ENCODE measurements around the gene DNAJC5.

DNAJC5 gene

DNA sequence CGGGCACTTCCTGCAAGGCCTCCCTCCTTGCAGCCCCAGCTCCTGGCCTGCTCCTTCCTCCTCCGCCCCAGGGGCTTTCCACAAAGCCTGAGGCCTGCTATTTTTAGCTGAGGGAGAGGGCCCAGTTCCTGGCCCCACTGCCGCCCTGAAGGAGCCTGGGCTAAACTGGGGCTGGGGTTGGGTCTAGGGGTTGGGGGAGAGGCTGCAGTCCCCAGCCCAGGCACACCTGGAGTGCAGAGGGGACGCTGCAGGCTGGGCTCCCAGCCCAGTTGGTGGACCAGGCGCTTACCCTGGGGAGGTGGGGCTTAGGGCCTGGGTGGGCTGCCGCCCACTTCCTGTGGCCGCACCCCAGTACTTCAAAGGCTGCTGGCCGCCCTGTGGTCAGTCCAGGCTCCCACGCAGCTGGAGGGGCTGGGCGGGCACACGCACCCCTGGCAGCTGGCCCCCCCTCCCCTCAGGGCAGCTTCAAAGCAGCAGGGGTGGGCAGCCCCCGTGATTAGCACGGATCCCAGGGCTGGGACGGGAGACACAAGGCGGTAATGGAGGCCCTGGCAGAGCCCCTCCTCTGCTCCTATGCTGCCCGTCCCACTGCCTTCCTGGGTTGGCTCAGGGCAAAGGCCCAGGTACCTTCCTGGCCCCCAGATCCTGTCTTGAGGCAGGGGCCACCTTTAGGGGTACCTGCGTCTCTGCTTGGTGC, 40.7 kb upstream of the DNAJC5 start:
- TF ChIP-seq YY1 (IDR thresholded peaks at IDR 0.05; ENCODE audit: insufficient read depth, insufficient read length) (no peak), SUZ12 (IDR thresholded peaks at IDR 0.05; ENCODE audit: extremely low read depth, insufficient read depth, insufficient read length) (no peak), ZNF274 (IDR thresholded peaks at IDR 0.05; ENCODE audit: low read depth, low read length) (no peak)
- H3K9ac ChIP-seq (ENCODE audit: insufficient read length, low read depth): peak overlapping the region; percentile 82
- peak overlapping the region; percentile 39 for H3K4me3 ChIP-seq (ENCODE audit: insufficient read length, low read depth)
- peaks cover under 1% of the 10 kb centered on the region for H3K36me3 ChIP-seq (ENCODE audit: insufficient read depth, insufficient read length, low read length)
- H3K4me1 ChIP-seq (ENCODE audit: insufficient read depth, insufficient read length): peaks cover 46% of the 10 kb centered on the region
- no peaks in the 10 kb centered on the region for H3K9me3 ChIP-seq (ENCODE audit: insufficient read depth, low read length)
- no peak for DNase-seq (ENCODE audit: low read depth, low spot score)
- H3K27me3 ChIP-seq (ENCODE audit: insufficient read depth, insufficient read length): no peaks in the 10 kb centered on the region

DNA sequence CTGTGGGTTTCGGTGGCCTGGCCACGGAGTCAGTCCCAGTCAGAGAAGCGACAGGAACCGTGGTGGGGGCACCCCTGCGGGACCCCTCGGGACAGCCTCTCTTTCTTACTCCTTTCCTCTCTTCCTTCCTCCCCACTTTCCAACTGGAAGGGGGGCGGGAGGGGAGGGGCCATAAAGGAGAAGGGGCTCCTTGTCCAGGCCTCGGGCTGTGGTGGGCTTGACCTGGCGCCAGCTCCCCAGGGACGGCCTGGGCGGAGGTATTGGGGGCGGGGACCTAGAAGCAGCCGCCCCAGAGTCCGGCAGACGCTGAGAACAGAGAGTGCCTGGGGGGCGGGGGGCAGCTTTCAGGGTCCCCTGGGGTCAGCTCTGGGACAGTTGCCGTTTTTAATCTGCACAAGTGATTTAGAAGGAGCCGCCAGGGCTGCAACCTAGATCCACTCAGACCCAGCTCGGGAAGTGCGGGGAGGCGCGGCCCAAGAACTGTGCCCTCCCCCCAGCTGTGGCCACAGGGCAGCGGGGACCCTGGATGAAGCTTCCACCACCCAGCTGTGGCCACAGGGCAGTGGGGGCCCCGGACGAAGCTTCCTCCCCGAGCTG, 40.1 kb upstream of the DNAJC5 start:
- H3K9me3 ChIP-seq (ENCODE audit: insufficient read depth, low read length): no peaks in the 10 kb centered on the region
- DNase-seq (ENCODE audit: low read depth, low spot score): no peak
- no peak for TF ChIP-seq ZNF274 (IDR thresholded peaks at IDR 0.05; ENCODE audit: low read depth, low read length)
- H3K4me1 ChIP-seq (ENCODE audit: insufficient read depth, insufficient read length): peaks cover 50% of the 10 kb centered on the region
- H3K9ac ChIP-seq (ENCODE audit: insufficient read length, low read depth): peak overlapping the region; percentile 82
- peaks cover 4% of the 10 kb centered on the region for H3K36me3 ChIP-seq (ENCODE audit: insufficient read depth, insufficient read length, low read length)
- peak overlapping the region; percentile 39 for H3K4me3 ChIP-seq (ENCODE audit: insufficient read length, low read depth)
- no peaks in the 10 kb centered on the region for H3K27me3 ChIP-seq (ENCODE audit: insufficient read depth, insufficient read length)

DNA sequence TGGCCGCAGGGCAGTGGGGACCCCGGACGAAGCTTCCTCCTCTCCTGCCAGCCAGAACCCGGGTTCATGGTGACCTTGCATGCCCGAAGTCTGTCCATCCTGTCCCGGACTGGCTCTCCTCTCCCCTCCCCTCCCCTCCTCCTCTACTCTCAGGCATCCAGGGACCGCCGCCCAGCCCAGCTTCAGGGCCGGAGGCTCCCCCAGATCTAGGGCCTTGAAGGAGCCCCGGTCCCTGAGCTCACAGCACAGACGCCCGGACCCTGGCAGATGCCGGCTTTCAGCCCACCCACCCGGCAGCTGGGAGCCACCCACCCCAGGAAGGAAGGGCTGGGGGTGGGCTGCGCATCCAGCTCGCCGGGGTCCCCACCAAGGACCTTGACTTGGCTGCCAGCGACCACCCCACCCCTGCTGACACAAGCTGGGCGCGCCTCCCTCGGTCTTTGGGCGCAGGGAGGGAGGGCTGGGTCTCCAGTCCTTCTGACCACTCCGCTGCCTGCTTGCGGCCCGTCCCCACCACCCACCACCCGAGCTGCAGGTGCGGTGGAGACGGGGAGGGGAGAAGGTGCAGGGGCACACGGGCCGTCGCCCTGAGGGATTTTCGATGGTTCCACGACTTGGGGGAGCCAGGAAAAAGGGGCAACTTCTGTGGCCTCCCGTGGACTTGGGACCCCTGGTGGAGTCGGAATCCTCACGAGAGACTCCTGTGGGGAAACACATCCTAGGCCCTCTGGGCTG, 39.4 kb upstream of the DNAJC5 start:
- H3K9me3 ChIP-seq (ENCODE audit: insufficient read depth, low read length): no peaks in the 10 kb centered on the region
- DNase-seq (ENCODE audit: low read depth, low spot score): no peak
- H3K9ac ChIP-seq (ENCODE audit: insufficient read length, low read depth): peak overlapping the region; percentile 82
- TF ChIP-seq YY1 (IDR thresholded peaks at IDR 0.05; ENCODE audit: insufficient read depth, insufficient read length) (no peak), SUZ12 (IDR thresholded peaks at IDR 0.05; ENCODE audit: extremely low read depth, insufficient read depth, insufficient read length) (no peak), ZNF274 (IDR thresholded peaks at IDR 0.05; ENCODE audit: low read depth, low read length) (no peak)
- H3K4me1 ChIP-seq (ENCODE audit: insufficient read depth, insufficient read length): peaks cover 54% of the 10 kb centered on the region
- H3K36me3 ChIP-seq (ENCODE audit: insufficient read depth, insufficient read length, low read length): peaks cover 10% of the 10 kb centered on the region
- H3K27me3 ChIP-seq (ENCODE audit: insufficient read depth, insufficient read length): no peaks in the 10 kb centered on the region
- peak overlapping the region; percentile 39 for H3K4me3 ChIP-seq (ENCODE audit: insufficient read length, low read depth)

DNA sequence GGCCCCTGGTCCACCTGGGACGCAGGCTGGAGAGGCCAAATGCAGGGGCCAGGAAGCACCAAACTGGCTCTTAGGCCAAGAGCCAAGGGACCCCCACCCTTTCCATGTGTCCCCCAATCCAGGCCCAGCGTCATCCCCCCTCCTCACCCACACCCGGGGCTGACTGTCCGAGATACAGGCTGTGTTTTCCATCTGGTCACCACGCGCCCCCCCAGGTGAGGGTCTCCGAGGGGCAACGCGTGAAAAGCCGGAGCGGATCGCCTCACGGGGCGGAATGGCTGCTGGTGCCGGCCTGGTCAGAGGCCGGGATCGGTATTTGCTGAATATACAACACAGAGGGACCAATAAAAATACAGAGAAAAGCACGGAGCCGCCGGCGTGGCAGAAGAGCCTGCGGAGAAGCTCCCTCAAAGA, 38.8 kb upstream of the DNAJC5 start:
- H3K9ac ChIP-seq (ENCODE audit: insufficient read length, low read depth): peak overlapping the region; percentile 82
- no peak for TF ChIP-seq YY1 (IDR thresholded peaks at IDR 0.05; ENCODE audit: insufficient read depth, insufficient read length)
- no peak for TF ChIP-seq SUZ12 (IDR thresholded peaks at IDR 0.05; ENCODE audit: extremely low read depth, insufficient read depth, insufficient read length)
- TF ChIP-seq ZNF274 (IDR thresholded peaks at IDR 0.05; ENCODE audit: low read depth, low read length): no peak
- peaks cover 50% of the 10 kb centered on the region for H3K4me1 ChIP-seq (ENCODE audit: insufficient read depth, insufficient read length)
- no peaks in the 10 kb centered on the region for H3K27me3 ChIP-seq (ENCODE audit: insufficient read depth, insufficient read length)
- no peaks in the 10 kb centered on the region for H3K9me3 ChIP-seq (ENCODE audit: insufficient read depth, low read length)
- DNase-seq (ENCODE audit: low read depth, low spot score): no peak
- H3K4me3 ChIP-seq (ENCODE audit: insufficient read length, low read depth): no peak overlapping the region
- peaks cover 16% of the 10 kb centered on the region for H3K36me3 ChIP-seq (ENCODE audit: insufficient read depth, insufficient read length, low read length)

DNA sequence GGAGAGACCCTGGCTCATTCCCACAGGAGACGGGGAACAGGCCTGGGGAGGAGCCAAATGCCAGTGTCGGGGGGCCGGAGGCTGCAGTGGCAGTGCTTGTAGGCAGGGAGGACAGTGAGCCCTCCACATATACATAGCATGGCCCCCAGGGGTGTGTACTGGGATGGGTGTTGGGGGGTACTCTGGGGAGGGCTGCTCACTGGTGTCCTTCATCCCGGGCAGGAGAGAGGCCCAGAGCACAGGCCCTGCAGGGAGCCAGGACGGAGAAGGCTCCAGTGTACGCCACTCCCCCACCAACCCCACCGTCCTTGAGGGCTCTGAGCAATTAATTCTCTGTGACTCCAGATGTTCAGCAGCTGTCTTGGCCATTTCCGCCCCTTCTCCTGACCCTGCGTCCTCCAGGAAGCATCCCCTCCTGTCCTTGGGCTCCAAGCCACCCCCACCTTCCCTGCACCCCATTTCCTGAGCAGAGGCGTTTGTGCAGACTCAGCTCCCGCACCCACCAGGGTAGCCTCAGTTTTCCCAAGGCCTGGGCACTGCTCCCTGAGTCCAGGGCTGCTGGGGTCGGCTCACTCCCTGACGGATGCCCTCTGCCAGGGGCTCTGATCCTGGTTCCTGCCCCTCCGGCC, 37.0 kb upstream of the DNAJC5 start:
- Histone ChIP-seq H3K9ac (ENCODE audit: insufficient read length, low read depth) (peak overlapping the region; percentile 77), H3K27me3 (ENCODE audit: insufficient read depth, insufficient read length) (no peaks in the 10 kb centered on the region), H3K36me3 (ENCODE audit: insufficient read depth, insufficient read length, low read length) (peaks cover 33% of the 10 kb centered on the region), H3K9me3 (ENCODE audit: insufficient read depth, low read length) (no peaks in the 10 kb centered on the region), H3K4me1 (ENCODE audit: insufficient read depth, insufficient read length) (peaks cover 55% of the 10 kb centered on the region), H3K4me3 (ENCODE audit: insufficient read length, low read depth) (no peak overlapping the region)
- TF ChIP-seq YY1 (IDR thresholded peaks at IDR 0.05; ENCODE audit: insufficient read depth, insufficient read length): no peak
- TF ChIP-seq SUZ12 (IDR thresholded peaks at IDR 0.05; ENCODE audit: extremely low read depth, insufficient read depth, insufficient read length): no peak
- TF ChIP-seq ZNF274 (IDR thresholded peaks at IDR 0.05; ENCODE audit: low read depth, low read length): no peak
- DNase-seq (ENCODE audit: low read depth, low spot score): no peak

DNA sequence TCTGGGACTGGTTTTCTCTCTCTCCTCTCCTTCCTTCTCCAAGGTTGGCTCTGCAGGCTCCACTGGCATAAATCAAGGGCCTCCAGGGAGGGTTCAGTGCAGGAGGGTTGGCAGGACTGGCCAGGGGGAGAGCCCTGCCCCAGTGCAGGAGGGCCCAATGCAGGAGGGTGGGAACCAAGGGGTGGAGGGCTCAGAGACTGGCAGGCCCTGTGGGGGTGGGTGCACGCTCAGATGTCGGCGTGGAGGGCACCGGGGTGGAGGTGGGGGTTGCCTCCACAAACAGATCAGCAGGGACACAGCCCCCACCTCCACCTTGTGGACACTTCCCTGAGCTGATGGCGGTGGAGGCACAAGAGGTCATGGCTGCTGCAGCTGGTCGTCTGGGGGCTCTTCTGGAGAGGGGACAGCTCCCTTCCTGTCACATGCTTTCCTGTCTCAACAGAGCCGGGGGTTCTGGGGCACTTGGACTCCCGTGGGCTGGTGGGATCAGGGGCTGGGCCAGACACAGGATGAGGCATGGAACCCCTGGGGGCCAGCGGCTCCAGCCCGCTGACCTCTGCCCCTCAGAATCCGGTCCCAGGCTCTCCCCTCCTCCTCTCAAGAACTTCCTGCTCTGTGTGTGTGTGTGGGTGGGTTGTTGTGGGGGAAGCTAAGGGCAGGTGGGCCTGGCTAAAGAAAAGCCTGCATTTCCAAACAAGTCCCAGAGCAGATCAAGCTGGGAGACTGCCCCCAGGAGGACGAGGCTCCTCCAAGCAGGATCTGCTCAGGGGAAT, 36.3 kb upstream of the DNAJC5 start:
- peaks cover 40% of the 10 kb centered on the region for H3K36me3 ChIP-seq (ENCODE audit: insufficient read depth, insufficient read length, low read length)
- H3K4me1 ChIP-seq (ENCODE audit: insufficient read depth, insufficient read length): peaks cover 53% of the 10 kb centered on the region
- H3K4me3 ChIP-seq (ENCODE audit: insufficient read length, low read depth): peak overlapping the region; percentile 13
- H3K9ac ChIP-seq (ENCODE audit: insufficient read length, low read depth): peak overlapping the region; percentile 77
- H3K27me3 ChIP-seq (ENCODE audit: insufficient read depth, insufficient read length): no peaks in the 10 kb centered on the region
- no peaks in the 10 kb centered on the region for H3K9me3 ChIP-seq (ENCODE audit: insufficient read depth, low read length)
- no peak for TF ChIP-seq ZNF274 (IDR thresholded peaks at IDR 0.05; ENCODE audit: low read depth, low read length)
- no peak for TF ChIP-seq SUZ12 (IDR thresholded peaks at IDR 0.05; ENCODE audit: extremely low read depth, insufficient read depth, insufficient read length)
- peak; percentile 21 for TF ChIP-seq YY1 (IDR thresholded peaks at IDR 0.05; ENCODE audit: insufficient read depth, insufficient read length)
- DNase-seq (ENCODE audit: low read depth, low spot score): peak; percentile 56
